ENCODE measurements around the gene HHATL.

Gene HHATL

GRCh38 chr3:42662813-42663535 is 39.6 kb downstream of the HHATL start:
- DNase-seq, result no peak

DNA sequence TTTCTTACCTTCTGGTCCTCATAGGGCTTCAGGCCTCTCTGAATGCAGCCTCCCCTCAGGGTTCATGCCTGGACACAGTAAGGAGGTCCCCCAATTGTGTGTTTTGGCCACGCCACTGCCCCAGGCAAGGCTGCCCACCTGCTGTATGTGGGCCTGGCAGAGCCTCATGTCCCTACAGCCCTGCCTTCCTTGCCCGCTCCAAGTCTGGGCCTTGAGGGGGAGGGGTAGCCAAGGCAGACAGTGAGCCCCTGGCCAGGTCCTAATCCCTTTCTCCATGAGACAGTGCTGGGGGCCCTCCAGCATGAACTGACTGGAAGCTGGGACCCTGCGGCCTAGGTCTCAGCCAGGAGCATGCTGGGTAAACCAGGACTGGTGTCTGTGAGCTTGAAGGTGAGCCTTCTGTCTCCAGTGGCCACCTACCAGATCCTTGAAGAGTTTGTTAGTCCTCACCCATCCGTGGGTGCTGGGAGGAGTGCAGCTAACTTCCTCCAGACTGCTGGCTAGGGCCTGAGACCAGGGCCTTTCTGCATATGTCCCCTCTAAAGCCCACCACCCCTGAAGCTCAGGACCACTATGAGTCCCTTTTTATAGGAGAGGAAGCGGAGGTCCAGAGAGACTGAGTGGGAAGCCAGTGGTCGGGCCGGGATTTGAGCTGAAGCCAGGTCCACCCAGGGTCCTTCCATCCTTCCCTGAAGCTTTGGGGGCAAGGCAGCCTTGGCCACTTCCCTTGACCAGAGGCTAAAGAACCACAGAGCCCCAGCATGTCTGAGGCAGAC is 40.4 kb downstream of the HHATL start:
- no peak for DNase-seq

DNA sequence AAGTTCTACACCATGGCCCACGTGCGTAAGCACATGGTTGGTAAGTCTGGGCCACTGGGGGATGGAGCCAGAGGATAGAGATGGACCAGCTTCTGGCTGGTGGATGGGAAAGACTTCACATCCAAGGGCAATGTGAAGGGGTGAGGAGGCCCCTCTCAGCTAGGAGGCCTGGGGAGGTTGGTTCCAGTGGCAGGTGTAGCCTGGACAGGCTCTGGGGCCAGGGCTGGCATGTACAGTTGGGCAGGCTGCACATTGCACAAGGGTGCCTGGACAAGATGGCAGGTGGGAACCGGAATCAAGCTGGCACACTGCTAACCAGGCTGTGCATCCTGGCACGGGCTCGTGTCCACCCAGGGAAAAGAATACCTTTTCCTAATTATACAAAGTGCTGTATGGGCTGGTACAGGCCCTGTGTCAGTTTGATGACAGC is 41.0 kb downstream of the HHATL start:
- DNase-seq, result no peak

DNA sequence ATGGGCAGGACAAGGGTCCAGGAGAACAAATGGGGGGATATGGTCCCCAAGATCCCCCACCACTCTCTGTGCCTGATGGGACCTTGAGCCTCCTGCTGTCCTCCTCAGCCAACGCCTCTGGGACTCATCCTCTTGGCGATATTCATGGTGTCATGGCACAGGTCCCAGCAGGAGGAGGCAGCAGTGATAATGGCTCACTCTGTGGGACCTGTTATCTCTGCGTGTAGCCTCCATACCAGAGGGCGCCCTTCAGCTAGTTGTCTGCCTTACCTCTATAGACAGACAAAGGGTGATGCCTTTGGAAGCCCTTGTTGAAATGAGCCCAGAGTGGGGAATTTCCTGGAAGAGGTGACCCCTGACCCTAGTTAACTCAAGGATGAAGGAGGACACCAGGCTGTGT is 41.7 kb downstream of the HHATL start:
- DNase-seq, result no peak

DNA sequence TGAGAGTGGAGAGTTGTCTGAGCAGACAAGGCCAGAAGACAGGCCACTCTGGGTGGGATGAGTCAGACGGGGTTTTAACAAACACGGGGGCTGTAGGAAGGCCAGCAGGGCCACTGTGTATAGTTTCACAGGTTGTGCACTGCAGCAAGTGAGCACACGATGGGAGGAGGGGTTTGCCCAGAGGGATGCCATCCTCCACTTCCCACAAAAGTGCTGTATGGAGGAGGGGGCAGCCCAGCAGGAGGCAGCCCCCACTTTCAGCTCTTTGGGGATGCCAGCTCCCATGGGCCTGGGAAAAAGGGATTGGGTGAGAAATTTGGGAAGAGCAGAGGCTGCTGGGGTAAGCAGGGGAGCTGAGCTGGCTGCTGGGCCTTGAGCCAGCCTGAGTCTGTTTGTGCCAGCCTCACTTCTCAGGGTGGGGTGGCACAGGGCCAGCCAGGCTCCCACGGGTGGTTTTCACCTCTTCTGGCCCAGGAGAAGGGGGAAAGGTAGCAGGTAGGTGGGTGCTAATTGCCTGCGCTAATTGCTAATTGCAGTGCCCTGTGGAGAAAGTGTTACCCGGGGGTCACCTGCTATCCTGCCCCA is 42.4 kb downstream of the HHATL start:
- no peak for DNase-seq

DNA sequence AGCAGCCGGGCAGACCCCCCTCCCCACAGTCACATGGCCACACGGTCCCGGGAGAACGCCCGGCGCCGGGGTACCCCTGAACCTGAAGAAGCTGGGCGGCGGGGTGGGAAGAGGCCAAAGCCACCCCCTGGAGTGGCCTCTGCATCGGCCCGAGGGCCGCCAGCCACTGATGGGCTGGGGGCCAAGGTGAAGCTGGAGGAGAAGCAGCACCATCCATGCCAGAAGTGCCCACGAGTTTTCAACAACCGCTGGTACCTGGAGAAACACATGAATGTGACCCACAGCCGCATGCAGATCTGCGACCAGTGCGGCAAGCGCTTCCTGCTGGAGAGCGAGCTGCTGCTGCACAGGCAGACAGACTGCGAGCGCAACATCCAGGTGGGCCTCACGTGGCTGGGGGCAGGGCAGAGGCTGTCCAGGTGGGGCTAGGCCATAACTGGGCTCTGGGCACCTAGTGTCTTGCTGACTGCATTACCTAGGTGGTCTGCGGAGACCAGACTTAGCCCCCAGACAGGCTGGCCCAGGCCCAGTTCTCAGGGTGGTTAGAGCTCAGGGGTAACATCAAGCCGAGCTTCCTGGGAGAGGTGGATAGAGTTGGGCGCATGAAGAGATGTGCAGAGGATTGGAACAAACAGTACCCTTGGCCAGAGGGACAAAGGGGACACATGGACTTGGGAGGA is 43.0 kb downstream of the HHATL start:
- DNase-seq, result no peak

DNA sequence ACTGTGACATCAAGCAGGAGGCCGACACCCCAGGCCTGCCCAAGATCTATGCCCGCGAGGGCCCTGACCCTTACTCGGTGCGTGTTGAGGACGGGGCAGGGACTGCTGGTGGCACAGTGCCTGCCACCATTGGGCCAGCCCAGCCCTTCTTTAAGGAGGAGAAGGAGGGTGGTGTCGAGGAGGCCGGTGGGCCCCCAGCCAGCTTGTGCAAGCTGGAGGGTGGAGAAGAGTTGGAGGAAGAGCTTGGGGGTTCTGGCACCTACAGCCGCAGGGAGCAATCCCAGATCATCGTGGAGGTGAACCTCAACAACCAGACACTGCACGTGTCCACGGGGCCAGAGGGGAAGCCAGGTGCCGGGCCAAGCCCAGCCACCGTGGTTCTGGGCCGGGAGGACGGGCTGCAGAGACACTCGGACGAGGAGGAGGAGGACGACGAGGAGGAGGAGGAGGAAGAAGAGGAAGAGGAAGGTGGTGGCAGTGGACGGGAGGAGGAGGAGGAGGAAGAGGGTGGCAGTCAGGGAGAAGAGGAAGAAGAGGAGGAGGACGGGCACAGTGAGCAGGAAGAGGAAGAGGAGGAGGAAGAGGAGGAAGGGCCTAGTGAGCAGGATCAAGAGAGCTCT is 43.7 kb downstream of the HHATL start:
- DNase-seq, result no peak

DNA sequence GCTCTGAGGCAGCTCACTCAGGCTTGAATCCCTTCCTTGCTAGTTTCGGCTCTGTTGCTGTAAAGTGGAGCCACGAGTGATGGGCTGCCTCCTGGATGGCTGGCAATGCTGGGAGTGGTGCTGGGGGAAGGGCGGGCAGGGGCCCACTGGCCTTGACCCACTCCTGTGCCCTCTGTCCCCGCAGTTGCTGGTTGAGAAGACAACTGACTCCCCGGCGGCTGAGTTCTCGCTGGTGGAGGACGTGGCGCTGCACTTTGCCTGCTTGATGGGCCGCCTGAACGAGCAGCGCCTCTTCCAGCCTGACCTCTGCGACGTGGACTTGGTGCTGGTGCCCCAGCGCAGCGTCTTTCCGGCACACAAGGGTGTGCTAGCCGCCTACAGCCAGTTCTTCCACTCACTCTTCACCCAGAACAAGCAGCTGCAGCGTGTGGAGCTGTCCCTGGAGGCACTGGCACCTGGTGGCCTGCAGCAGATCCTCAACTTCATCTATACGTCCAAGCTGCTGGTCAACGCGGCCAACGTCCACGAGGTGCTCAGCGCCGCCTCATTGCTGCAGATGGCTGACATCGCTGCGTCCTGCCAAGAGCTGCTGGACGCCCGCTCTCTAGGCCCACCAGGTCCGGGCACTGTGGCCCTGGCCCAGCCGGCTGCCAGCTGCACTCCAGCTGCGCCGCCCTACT is 44.4 kb downstream of the HHATL start:
- DNase-seq, result no peak

GRCh38 chr3:42657675-42658074 is 44.9 kb downstream of the HHATL start:
- DNase-seq, result no peak

DNA sequence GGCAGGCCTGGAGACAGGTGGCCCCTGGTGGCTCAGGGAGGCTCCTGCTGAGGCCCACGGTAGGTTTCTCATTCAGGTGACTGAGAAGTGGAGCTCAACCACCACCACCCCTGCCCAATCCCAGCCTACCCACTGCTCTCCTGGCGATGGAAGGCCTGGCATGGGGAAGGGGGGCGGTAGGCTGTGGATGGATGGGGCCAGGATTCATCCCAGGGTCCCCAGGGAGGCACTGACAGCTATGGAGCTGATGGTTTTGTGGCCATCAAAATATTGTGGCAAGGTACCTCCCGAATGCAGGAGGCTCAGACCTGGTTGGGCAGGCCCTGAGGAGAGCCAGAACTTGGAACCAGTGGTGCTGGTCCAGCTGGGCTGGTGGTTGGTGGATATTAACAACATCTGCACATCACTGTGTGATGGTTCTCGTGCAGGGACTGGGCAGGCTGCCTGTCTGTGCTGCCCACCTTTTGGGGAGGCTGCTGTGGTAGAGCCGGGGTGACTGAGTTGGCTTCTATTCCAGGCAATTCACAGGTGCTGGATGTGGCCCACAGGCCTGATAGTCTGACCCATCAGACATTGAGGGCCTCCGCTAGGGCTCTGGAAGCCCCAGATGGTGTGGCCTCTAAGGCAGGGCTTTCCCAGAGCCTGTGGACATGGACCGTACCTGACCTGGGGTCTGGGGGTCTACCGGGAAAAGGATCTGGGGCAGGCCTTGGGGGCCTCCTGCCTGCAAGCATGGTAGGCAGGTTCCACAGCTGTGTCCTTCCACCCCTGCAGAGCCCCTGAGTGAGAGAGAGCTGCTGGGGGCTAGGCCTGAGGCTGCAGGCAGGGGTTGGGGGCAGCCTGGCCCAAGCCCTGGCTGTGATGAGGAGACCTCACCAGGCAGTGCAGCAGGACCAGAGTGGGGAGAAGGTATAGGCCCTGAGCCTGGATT is 45.7 kb downstream of the HHATL start:
- DNase-seq, result no peak

GRCh38 chr3:42655980-42656679 is 46.5 kb downstream of the HHATL start:
- no peak for DNase-seq

- peak; percentile 19 for DNase-seq
These were observed 47.2 kb downstream of the HHATL start for GRCh38 chr3:42655331-42655888.

GRCh38 chr3:42654331-42655201 is 48.0 kb downstream of the HHATL start:
- peak; percentile 28 for DNase-seq

GRCh38 chr3:42653560-42654330 is 48.9 kb downstream of the HHATL start, which contains the start of gene ZBTB47:
Gene ZBTB47, plus strand, starts transcription at chr3:42653697. Its CDS starts 4,659 bp downstream, at chr3:42658356.
- peak; percentile 26 for DNase-seq

GRCh38 chr3:42653303-42653559 is 49.4 kb downstream of the HHATL start:
- DNase-seq, result no peak

- no peak for DNase-seq
These were observed 49.8 kb downstream of the HHATL start for GRCh38 chr3:42652611-42653302.

GRCh38 chr3:42652251-42652610 is 50.4 kb downstream of the HHATL start:
- peak; percentile 17 for DNase-seq

Data from activated T-cell treated with anti-CD3 and anti-CD28 coated beads, Interleukin-2, amount 50 U/mL, for 1 hour (primary cell).